Stimulated activated CD4-positive, alpha-beta T cell treated with anti-CD3 and anti-CD28 coated beads, TNF-alpha, amount 100 ng/mL, for 4 hours (primary cell): ENCODE results near the gene ECM1.

Experiments used
- DNase-seq, 3 experiments: peaks; one replicate each; pipeline ENCODE4 v3.0.0-alpha.2; 2020; ENCODE audit warnings: low read depth in 3 of 3

The ECM1 gene

DNA sequence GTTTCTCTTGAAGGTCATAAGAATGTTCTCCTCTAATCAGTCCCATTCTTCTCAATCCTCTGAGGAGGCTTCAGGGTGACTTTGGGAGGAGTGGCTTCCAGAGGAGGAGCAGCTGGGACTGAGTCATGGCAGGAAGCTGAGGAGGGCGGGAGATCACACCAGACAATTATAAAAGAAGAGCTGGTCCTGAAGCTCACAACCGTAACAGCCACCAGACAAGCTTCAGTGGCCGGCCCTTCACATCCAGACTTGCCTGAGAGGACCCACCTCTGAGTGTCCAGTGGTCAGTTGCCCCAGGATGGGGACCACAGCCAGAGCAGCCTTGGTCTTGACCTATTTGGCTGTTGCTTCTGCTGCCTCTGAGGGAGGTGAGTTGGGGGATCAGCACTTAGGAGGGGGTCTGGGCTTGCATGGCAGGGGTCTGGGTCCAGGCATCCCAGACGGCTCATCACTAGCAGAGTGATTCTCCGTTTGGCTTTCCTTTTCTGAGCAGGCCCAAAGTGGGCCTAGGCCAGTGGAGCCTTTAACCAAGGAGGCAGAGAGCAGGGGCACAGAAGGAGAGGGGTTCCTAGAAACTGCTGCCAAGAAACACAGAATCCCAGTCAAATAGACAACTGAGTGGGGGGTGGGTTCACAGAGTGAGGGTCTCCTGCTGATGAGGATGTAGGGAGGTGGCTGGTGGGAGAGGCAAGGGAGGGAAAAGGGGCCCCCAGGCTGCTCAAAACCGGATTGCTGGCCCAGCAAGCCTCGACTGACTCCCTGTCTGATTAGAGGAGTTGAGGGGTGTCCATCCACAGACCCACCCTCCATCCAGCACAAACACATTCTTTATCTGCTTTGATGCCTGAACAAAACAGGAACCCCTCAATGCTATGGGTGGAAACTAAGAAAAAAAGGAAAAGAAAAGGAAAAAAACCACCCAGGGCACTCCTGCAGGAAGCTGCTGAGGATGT lies at the start of gene ECM1:
TSS of gene ECM1 (plus strand) at position 198 of the 953 bp plus-strand sequence. CDS start at position 299, 101 bp downstream.
- no peak for DNase-seq

DNA sequence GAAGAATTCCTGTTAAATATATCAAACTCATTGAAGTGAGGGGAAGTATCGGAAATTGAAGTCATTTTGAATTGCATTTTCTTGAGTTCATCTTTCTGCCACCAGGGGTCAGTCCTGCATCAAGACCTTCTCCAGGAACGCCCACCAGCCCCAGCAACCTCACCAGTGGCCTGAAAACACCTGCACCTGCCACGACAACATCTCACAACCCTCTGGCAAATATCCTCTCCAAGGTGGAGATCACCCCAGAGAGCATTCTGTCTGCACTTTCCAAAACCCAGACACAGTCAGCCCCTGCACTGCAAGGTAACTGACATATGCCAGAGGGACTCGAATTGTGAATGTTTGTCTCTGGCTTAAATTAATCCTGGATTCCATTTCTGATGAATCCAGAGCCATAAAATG lies 43.5 kb upstream of the ECM1 start:
- DNase-seq, result peak; percentile 38 to 65 (median 54)

DNA sequence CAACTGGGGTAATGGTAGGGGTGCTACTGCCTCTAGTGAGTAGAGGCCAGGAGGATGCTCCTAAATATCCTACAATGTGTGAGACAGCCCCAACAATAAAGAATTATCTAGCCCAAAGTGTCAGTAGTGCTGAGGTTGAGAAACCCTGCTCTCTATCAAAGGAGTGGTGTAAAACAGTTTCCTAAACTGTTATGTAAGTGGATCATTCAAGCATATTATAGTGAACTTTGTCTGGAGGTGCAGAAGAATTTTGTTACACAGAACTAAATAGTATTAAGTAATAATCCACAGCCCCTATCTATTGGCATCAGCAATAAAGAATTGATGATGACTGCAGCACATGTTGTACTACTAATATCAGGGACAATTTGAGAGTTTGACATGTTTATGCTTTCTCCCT lies 40.9 kb upstream of the ECM1 start:
- no peak for DNase-seq

GRCh38 chr1:150469291-150469690 lies 38.6 kb upstream of the ECM1 start:
- no peak for DNase-seq

- no peak for DNase-seq
Observed at GRCh38 chr1:150472601-150473200, 35.2 kb upstream of the ECM1 start.

- no peak for DNase-seq
Observed at GRCh38 chr1:150473659-150474058, 34.2 kb upstream of the ECM1 start.

GRCh38 chr1:150474869-150475268 lies 33.0 kb upstream of the ECM1 start:
- no peak for DNase-seq

GRCh38 chr1:150476754-150477153 lies 31.2 kb upstream of the ECM1 start:
- no peak for DNase-seq

GRCh38 chr1:150477320-150477719 lies 30.6 kb upstream of the ECM1 start:
- DNase-seq, result no peak

DNA sequence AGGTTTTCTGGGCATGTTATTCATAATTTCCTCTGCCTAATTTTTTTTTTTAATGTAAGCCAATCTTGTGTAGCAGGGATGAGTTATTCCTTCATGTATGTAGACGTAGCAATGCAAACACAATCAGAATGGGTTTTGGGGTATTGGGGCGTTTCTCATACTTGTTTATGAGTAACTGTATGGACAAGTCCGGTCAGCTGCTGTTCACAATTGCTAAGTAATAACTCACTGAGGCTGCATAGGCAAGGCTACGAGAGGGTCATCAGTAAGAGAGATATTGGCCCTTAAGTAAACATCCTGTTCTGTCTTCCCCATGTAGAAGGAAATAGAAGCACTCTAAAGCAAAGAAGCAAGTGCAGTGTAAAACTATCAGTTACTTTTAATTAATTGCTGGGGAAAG lies 30.2 kb upstream of the ECM1 start:
- no peak for DNase-seq

GRCh38 chr1:150479370-150479769 lies 28.5 kb upstream of the ECM1 start:
- DNase-seq, result no peak

DNA sequence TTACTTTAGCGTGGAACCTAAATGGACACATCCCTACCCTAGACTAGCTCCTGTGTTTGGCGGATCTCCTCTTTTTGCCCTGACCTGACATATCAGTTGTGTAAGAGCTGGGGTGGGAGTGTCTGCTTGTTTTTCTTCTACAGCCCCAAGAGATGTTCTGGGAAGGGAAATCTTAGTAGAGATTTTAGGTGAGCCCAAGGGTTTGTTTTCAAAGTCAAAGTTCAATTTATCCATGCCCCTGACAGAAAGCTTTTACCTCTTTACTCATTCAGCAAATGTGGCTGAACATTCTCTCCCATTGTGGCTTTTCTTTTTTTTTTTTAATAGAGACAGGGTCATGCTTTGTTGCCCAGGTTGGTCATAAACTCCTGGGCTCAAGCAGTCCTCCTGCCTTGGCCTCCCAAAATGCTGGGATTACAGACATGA lies 28.0 kb upstream of the ECM1 start:
- DNase-seq, result no peak

DNA sequence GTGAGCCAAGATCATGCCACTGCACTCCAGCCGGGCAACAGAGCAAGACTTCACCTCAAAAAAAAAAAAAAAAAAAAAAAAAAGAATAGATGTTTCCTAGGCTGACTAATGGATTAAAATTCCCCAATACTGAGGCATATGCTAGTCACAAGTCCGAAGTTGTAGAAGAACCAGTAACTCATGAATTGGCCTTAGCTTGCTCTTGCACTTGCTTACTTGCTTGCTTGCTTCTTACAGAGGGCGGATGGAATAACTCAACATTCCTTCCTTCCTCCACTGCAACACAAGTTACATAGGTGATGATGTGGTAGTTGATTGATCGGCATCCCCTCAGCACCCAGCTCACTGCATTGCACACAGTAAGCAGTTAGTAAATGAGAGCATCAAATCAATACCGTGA lies 23.5 kb upstream of the ECM1 start:
- DNase-seq, result no peak

GRCh38 chr1:150484861-150485260 lies 23.0 kb upstream of the ECM1 start:
- no peak for DNase-seq

- peak; percentile 71 to 91 (median 89) for DNase-seq
Observed at GRCh38 chr1:150486966-150487762, 20.7 kb upstream of the ECM1 start, which contains the start of gene TARS2. TARS2 (plus strand) TSS chr1:150487419; CDS start chr1:150487451, 32 bp downstream.

- DNase-seq, result no peak
Observed at GRCh38 chr1:150487763-150488115, 20.2 kb upstream of the ECM1 start.

- no peak for DNase-seq
Observed at GRCh38 chr1:150493175-150493574, 14.7 kb upstream of the ECM1 start.

GRCh38 chr1:150498342-150498741 lies 9.6 kb upstream of the ECM1 start:
- no peak for DNase-seq

GRCh38 chr1:150505431-150505830 lies 2.5 kb upstream of the ECM1 start:
- DNase-seq, result no peak

DNA sequence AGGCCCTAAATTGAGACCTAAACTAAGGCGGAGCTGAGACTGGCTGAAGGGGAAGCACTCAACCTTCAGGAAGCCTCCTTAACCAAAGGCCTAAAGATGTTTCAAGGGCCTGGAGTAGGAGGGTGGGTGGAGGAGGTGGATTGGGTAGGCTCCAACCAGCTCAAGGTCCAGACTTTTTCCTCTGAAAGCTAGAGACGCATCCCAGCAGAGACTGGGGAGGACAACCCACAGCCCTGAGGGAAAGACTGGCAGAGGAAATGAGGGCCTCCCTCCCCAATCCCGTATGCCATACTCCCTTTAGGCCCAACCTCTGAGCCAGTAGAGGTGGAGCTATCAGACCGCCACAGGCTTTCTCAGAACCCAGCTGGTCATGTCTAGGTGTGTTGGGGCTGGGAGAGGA lies 1.1 kb downstream of the ECM1 start:
- DNase-seq, result no peak

GRCh38 chr1:150511551-150511950 lies 3.6 kb downstream of the ECM1 start:
- no peak for DNase-seq

DNA sequence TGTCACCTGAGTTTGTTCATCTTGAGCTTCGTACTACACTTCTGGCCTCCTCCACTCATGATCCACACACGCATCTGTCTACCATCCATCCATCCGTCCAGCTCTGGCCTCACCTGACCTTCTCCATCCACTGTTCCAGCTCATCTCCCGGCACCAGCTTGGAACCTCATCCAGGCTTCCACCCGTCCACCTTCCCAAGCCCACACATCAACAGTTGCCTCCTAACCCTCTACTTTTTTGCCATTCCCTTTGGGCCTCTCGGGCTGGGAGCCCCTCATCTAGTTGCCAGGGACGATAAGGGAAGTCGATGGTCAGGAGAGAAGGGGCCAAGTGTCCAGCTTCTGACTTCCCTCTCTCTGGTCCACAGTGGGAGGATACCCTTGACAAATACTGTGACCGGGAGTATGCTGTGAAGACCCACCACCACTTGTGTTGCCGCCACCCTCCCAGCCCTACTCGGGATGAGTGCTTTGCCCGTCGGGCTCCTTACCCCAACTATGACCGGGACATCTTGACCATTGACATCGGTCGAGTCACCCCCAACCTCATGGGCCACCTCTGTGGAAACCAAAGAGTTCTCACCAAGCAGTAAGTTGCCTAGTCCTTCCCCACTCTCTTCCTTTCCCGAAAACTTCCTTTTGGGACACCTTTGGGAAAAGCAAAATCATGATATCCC lies 4.2 kb downstream of the ECM1 start:
- DNase-seq, result no peak
